HepG2 (cell line): ENCODE data around the gene SMARCD1. TPM values are rescaled to one million over a fixed set of nuclear protein-coding genes. Genes with fewer than 3 reads are reported as not detected.

ENCODE experiments used
- ATAC-seq: fragments of 200-7000 bp; cut with Tn5 transposase; 3 replicates; pipeline ENCODE4 v1.9.1; 2020; ENCODE audit warnings: mild to moderate bottlenecking, moderate library complexity
- BruUV-seq: library from RNA; stranded (reverse); fragments of 400-500 nt; replicated peaks from 2 replicates; lab custom pipeline; 2021; lab: Mats Ljungman, UMichigan
- CTCF ChIA-PET: fragments of 300-600 bp; formaldehyde crosslinking; extraction: SDS; loops from one replicate; lab custom pipeline; 2021; ENCODE audit warnings: low total read pairs, inconsistent platforms, low intra/inter-chr PET ratio; lab: Yijun Ruan, JAX
- POLR2A ChIA-PET: fragments of 350-600 bp; sonication (Branson Sonifier 250); formaldehyde crosslinking; loops from one replicate; lab custom pipeline; 2020; ENCODE audit warnings: antibody characterized with exemption, inconsistent platforms; lab: Yijun Ruan, JAX
- DNase-seq: peaks from one replicate; pipeline ENCODE4 v3.0.0-alpha.2; 2015; ENCODE audit warnings: low spot score
- FAIRE-seq: peaks from 3 replicates; lab custom pipeline; 2011; peaks lifted over from hg19 to GRCh38; lab: Jason Lieb, UNC
- H2AFZ ChIP-seq: one replicate; pipeline ENCODE4 v1.6.1; 2011; ENCODE audit warnings: low read length, inconsistent platforms
- H3K27ac ChIP-seq: fragments of 300-600 bp; 3 replicates; pipeline ENCODE4 v1.8.0; 2011; ENCODE audit warnings: mixed run types, mild to moderate bottlenecking, mixed read lengths, low read length, inconsistent platforms; ENCODE audit not compliant: insufficient read depth; ENCODE audit errors: extremely low read length
- H3K27me3 ChIP-seq, 2 experiments: fragments of 200-600 bp in 1 of 2; 2 replicates in 1 of 2; 3 replicates in 1 of 2; pipeline versions ENCODE4 v1.6.0 to v1.8.0; 2011; ENCODE audit warnings: low read length in 2 of 2, mild to moderate bottlenecking in 2 of 2, moderate library complexity in 2 of 2, inconsistent platforms in 1 of 2; ENCODE audit not compliant: insufficient read depth in 2 of 2, control insufficient read depth in 1 of 2
- H3K36me3 ChIP-seq, 2 experiments: fragments of 200-600 bp in 1 of 2; replicated peaks in 1 of 2; 2 replicates in 1 of 2; 3 replicates in 1 of 2; pipeline versions ENCODE4 v1.5.1 to v1.8.0; 2011; ENCODE audit warnings: low read length in 2 of 2, inconsistent platforms in 1 of 2; ENCODE audit not compliant: insufficient read depth in 2 of 2, control insufficient read depth in 1 of 2
- H3K4me1 ChIP-seq: 2 replicates; pipeline ENCODE4 v1.5.1; 2012; ENCODE audit warnings: low read length, inconsistent platforms; ENCODE audit not compliant: insufficient read depth
- H3K4me2 ChIP-seq: 2 replicates; pipeline ENCODE4 v1.6.0; 2011; ENCODE audit warnings: low read depth, low read length, inconsistent platforms
- H3K4me3 ChIP-seq, 3 experiments: fragments of 200-600 bp in 1 of 3; sonication (generic), shearing (Covaris generic) in 1 of 3; replicated peaks in 1 of 3; 2 replicates each; pipeline ENCODE4 v1.5.1; 2011 to 2016; ENCODE audit warnings: low read length in 3 of 3, inconsistent platforms in 2 of 3, low read depth in 2 of 3, mild to moderate bottlenecking in 2 of 3, control low read depth in 1 of 3, mixed read lengths in 1 of 3; ENCODE audit not compliant: insufficient read depth in 1 of 3
- H3K79me2 ChIP-seq: one replicate; pipeline ENCODE4 v1.6.1; 2011; ENCODE audit warnings: low read length, inconsistent platforms; ENCODE audit not compliant: insufficient read depth
- H3K9ac ChIP-seq: 2 replicates; pipeline ENCODE4 v1.6.0; 2011; ENCODE audit warnings: mild to moderate bottlenecking, low read depth, low read length, inconsistent platforms; ENCODE audit not compliant: insufficient read depth
- H3K9me3 ChIP-seq: 2 replicates; pipeline ENCODE4 v1.5.1; 2012; ENCODE audit warnings: mild to moderate bottlenecking, low read length
- H4K20me1 ChIP-seq: 2 replicates; pipeline ENCODE4 v1.6.0; 2011; ENCODE audit warnings: inconsistent platforms, mild to moderate bottlenecking, low read length, moderate library complexity; ENCODE audit not compliant: insufficient read depth
- CEBPB ChIP-seq: IDR thresholded peaks from 2 replicates; pipeline ENCODE4 v1.6.1; 2011; ENCODE audit warnings: low read depth, low read length, improper control_type of control experiment, borderline replicate concordance
- CREB1 ChIP-seq, 2 experiments: fragments of 450-650 bp in 1 of 2; IDR thresholded peaks; 2 replicates each; pipeline ENCODE4 v1.6.1; 2016 to 2017; ENCODE audit warnings: control low read depth in 1 of 2, mild to moderate bottlenecking in 1 of 2, missing compliant biosample characterization in 1 of 2, missing genetic modification characterization in 1 of 2
- CTCF ChIP-seq: sonication (generic); formaldehyde crosslinking; IDR thresholded peaks from 2 replicates; pipeline ENCODE4 v1.5.0; 2020; ENCODE audit warnings: mild to moderate bottlenecking, missing genetic modification reagents, moderate library complexity
- FOXP1 ChIP-seq, 2 experiments: fragments of 450-650 bp in 1 of 2; IDR thresholded peaks; 2 replicates each; pipeline ENCODE4 v1.6.1; 2017 to 2018; ENCODE audit warnings: antibody characterized with exemption in 1 of 2
- GATAD2A ChIP-seq: IDR thresholded peaks from 2 replicates; pipeline ENCODE4 v1.6.1; 2016
- HHEX ChIP-seq: IDR thresholded peaks from 2 replicates; pipeline ENCODE4 v1.6.1; 2016; ENCODE audit warnings: control low read depth
- HNF4A ChIP-seq: sonication (generic); formaldehyde crosslinking; IDR thresholded peaks from 2 replicates; pipeline ENCODE4 v1.4.0; 2020; ENCODE audit warnings: missing genetic modification reagents
- NCOR1 ChIP-seq: fragments of 200-600 bp; sonication (generic); IDR thresholded peaks from 2 replicates; pipeline ENCODE4 v1.7.0; 2017; ENCODE audit warnings: antibody characterized with exemption, low read length, borderline replicate concordance
- NR2F1 ChIP-seq, 2 experiments: fragments of 450-650 bp in 1 of 2; formaldehyde crosslinking in 1 of 2; IDR thresholded peaks; 2 replicates each; pipeline versions ENCODE4 v1.5.0 to v1.6.1; 2016 to 2020; ENCODE audit warnings: mild to moderate bottlenecking in 1 of 2, missing compliant biosample characterization in 1 of 2, missing genetic modification reagents in 1 of 2, moderate library complexity in 1 of 2
- PITX1 ChIP-seq: sonication (generic); formaldehyde crosslinking; IDR thresholded peaks from 2 replicates; pipeline ENCODE4 v1.5.1; 2020; ENCODE audit warnings: mild to moderate bottlenecking, missing genetic modification reagents
- RAD21 ChIP-seq: fragments of 450-650 bp; formaldehyde crosslinking; IDR thresholded peaks from 2 replicates; pipeline ENCODE4 v1.5.0; 2020; ENCODE audit warnings: mild to moderate bottlenecking
- SAP130 ChIP-seq: IDR thresholded peaks from 2 replicates; pipeline ENCODE4 v1.6.1; 2016; ENCODE audit warnings: low read depth
- SMC3 ChIP-seq: IDR thresholded peaks from 2 replicates; pipeline ENCODE4 v1.6.1; 2011; ENCODE audit warnings: low read length, improper control_type of control experiment
- SNAI1 ChIP-seq: sonication (generic); formaldehyde crosslinking; IDR thresholded peaks from 2 replicates; pipeline ENCODE4 v1.5.0; 2020; ENCODE audit warnings: mild to moderate bottlenecking, missing genetic modification reagents, borderline replicate concordance
- STAG1 ChIP-seq: sonication (generic); formaldehyde crosslinking; IDR thresholded peaks from 2 replicates; pipeline ENCODE4 v1.4.0; 2020; ENCODE audit warnings: missing genetic modification reagents
- ZFP1 ChIP-seq: IDR thresholded peaks from 2 replicates; pipeline ENCODE4 v1.6.1; 2016
- ZNF33A ChIP-seq: sonication (generic); formaldehyde crosslinking; IDR thresholded peaks from 2 replicates; pipeline ENCODE4 v1.5.1; 2020; ENCODE audit warnings: missing genetic modification reagents, mild to moderate bottlenecking, moderate library complexity, borderline replicate concordance
- WGBS: methylation state at CpG from one replicate; pipeline ENCODE4 v1.1.6; 2017; ENCODE audit warnings: low lambda C conversion rate; 5-methylcytosine and 5-hydroxymethylcytosine counted together
- in situ Hi-C: cut with HindIII; loops from 2 replicates; pipeline ENCODE4 v1.10.0; 2017; ENCODE audit warnings: low pct_unique_long_range_greater_than_20kb; ENCODE audit not compliant: extremely low pct_ligation_motif_present
- intact Hi-C: fragments of 100-400 bp; cut with micrococcal nuclease; formaldehyde crosslinking; loops from one replicate; pipeline ENCODE4 v1.10.0; 2022; ENCODE audit not compliant: unreplicated experiment
- polyA plus RNA-seq, 8 experiments: library from polyadenylated mRNA; depleted of rRNA in 3 of 8; stranded (reverse) in 7 of 8; unstranded in 1 of 8; fragments of >200 nt; fragmentation: Illumina TruSeq in 4 of 8; extraction: Trizol in 4 of 8; gene quantifications; 2 replicates each; pipeline versions ENCODE4 v1.2.1 to v1.2.3, GENCODE V29; 2011 to 2016; ENCODE audit warnings: low read depth in 4 of 8, missing spikeins in 1 of 8, mixed read lengths in 1 of 8; ENCODE audit not compliant: insufficient read depth in 1 of 8
- total RNA-seq, 5 experiments: library from RNA; depleted of rRNA; stranded (reverse); fragments of >200 nt; fragmentation: Illumina TruSeq; extraction: Trizol; gene quantifications; 2 replicates each; pipeline ENCODE4 v1.2.3, GENCODE V29; 2016; ENCODE audit warnings: low read depth in 1 of 5
- TF ChIP-seq, protein P1 (sequence below): sonication (generic); formaldehyde crosslinking; conservative IDR thresholded peaks from 2 replicates; pipeline ENCODE4 v1.8.0; 2022; ENCODE audit warnings: mild to moderate bottlenecking, moderate library complexity, missing genetic modification reagents
- TF ChIP-seq, protein P2 (sequence below): IDR thresholded peaks from 2 replicates; pipeline ENCODE4 v1.6.1; 2016
- TF ChIP-seq, protein P3 (sequence below): sonication (generic); formaldehyde crosslinking; IDR thresholded peaks from 2 replicates; pipeline ENCODE4 v1.5.0; 2020; ENCODE audit warnings: missing genetic modification reagents

Gene SMARCD1
- total and polyA plus RNA-seq, 2 of the 13 experiments (the other 11 are each of a cell fraction or from before 2014, with no cell fraction given) = 51.7 to 54.6 TPM

GRCh38 chr12:50101663-50102062, 16.5 kb downstream of the SMARCD1 start:
- no peak; the same call in 2 of the 3 replicates for ATAC-seq
- FAIRE-seq = peak; percentile 90
- Histone ChIP-seq H3K4me1 (peaks cover 49% of the 10 kb centered on the region), H3K36me3 (peaks cover 12 to 33% of the 10 kb centered on the region in 2 experiments), H3K27ac (peak overlapping the region; percentile 73), H3K27me3 (no peaks in the 10 kb centered on the region), H4K20me1 (no peaks in the 10 kb centered on the region), H3K79me2 (no peaks in the 10 kb centered on the region), H3K4me2 (no peak overlapping the region), H3K9ac (no peak overlapping the region), H3K9me3 (no peaks in the 10 kb centered on the region), H2AFZ (no peak overlapping the region), H3K4me3 (no peak overlapping the region)
- DNase-seq = peak; percentile 55
- WGBS = 69% methylated on average over 3 of the region's 3 CpGs
- ChIA-PET CTCF (interaction anchor here (1.5 kb wide), 1 partner anchor 10 kb away, joined by 3 read pairs; the partner anchor contains the start of gene COX14), POLR2A (interaction anchor here (1.6 to 4.6 kb wide), 3 partner anchors 10 to 17 kb away, joined by 7 to 93 read pairs (median 10); partner anchors contain the start of genes COX14 and SMARCD1)
- in situ Hi-C loops = no loop called here
- intact Hi-C loops = loop anchor here (1.0 kb wide), 1 partner anchor 9 kb away; no protein-coding TSS in a partner anchor
- no TSS peak for BruUV-seq
- TF ChIP-seq GATAD2A (CRISPR knock-in tag) = 0 out of 2 replicates have a peak, but pooled peaks have one; percentile 15
- TF ChIP-seq SMC3 = peak; percentile 56; the same call in 1 of the 2 replicates
- TF ChIP-seq RAD21 (CRISPR knock-in tag) = peak; percentile 26; the same call in 1 of the 2 replicates
- TF ChIP-seq CEBPB = peak; percentile 73; the same call in 1 of the 2 replicates
- peak; percentile 77 for TF ChIP-seq HNF4A (CRISPR knock-in tag)
- TF ChIP-seq, protein P1, sequence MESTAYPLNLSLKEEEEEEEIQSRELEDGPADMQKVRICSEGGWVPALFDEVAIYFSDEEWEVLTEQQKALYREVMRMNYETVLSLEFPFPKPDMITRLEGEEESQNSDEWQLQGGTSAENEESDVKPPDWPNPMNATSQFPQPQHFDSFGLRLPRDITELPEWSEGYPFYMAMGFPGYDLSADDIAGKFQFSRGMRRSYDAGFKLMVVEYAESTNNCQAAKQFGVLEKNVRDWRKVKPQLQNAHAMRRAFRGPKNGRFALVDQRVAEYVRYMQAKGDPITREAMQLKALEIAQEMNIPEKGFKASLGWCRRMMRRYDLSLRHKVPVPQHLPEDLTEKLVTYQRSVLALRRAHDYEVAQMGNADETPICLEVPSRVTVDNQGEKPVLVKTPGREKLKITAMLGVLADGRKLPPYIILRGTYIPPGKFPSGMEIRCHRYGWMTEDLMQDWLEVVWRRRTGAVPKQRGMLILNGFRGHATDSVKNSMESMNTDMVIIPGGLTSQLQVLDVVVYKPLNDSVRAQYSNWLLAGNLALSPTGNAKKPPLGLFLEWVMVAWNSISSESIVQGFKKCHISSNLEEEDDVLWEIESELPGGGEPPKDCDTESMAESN = 0 out of 2 replicates have a peak, but pooled peaks have one; percentile 41
- TF ChIP-seq NCOR1 = peak; percentile 60; the same call in 1 of the 2 replicates
- peak; percentile 32; the same call in 1 of the 2 replicates for TF ChIP-seq SAP130 (CRISPR knock-in tag)
- peak; percentile 57 for TF ChIP-seq CTCF (CRISPR knock-in tag)
- TF ChIP-seq HHEX = no peak
- no peak for TF ChIP-seq SNAI1 (CRISPR knock-in tag)
- peak in 1 of 2 experiments; percentile 27; a peak in 1 of 4 replicates for TF ChIP-seq NR2F1 (CRISPR knock-in tag; IDR thresholded peaks at IDR 0.05)
- TF ChIP-seq, protein P2, sequence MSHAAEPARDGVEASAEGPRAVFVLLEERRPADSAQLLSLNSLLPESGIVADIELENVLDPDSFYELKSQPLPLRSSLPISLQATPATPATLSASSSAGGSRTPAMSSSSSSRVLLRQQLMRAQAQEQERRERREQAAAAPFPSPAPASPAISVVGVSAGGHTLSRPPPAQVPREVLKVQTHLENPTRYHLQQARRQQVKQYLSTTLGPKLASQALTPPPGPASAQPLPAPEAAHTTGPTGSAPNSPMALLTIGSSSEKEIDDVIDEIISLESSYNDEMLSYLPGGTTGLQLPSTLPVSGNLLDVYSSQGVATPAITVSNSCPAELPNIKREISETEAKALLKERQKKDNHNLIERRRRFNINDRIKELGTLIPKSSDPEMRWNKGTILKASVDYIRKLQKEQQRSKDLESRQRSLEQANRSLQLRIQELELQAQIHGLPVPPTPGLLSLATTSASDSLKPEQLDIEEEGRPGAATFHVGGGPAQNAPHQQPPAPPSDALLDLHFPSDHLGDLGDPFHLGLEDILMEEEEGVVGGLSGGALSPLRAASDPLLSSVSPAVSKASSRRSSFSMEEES (CRISPR knock-in tag) = 0 out of 2 replicates have a peak, but pooled peaks have one; percentile 15
- no peak for TF ChIP-seq CREB1 (IDR thresholded peaks at IDR 0.05)
- no peak for TF ChIP-seq CREB1 (CRISPR knock-in tag; IDR thresholded peaks at IDR 0.05)
- no peak for TF ChIP-seq ZFP1 (CRISPR knock-in tag)
- 0 out of 2 replicates have a peak, but pooled peaks have one; percentile 18 for TF ChIP-seq PITX1 (CRISPR knock-in tag)
- TF ChIP-seq, protein P3, sequence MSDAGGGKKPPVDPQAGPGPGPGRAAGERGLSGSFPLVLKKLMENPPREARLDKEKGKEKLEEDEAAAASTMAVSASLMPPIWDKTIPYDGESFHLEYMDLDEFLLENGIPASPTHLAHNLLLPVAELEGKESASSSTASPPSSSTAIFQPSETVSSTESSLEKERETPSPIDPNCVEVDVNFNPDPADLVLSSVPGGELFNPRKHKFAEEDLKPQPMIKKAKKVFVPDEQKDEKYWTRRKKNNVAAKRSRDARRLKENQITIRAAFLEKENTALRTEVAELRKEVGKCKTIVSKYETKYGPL (CRISPR knock-in tag) = peak; percentile 81
- TF ChIP-seq FOXP1 (IDR thresholded peaks at IDR 0.05) = no peak
- TF ChIP-seq FOXP1 (CRISPR knock-in tag; IDR thresholded peaks at IDR 0.05) = no peak
- no peak for TF ChIP-seq ZNF33A (CRISPR knock-in tag)
- TF ChIP-seq STAG1 = peak; percentile 22; the same call in 1 of the 2 replicates
